Measurements from ENCODE around the gene RALGPS1.

The RALGPS1 gene

DNA sequence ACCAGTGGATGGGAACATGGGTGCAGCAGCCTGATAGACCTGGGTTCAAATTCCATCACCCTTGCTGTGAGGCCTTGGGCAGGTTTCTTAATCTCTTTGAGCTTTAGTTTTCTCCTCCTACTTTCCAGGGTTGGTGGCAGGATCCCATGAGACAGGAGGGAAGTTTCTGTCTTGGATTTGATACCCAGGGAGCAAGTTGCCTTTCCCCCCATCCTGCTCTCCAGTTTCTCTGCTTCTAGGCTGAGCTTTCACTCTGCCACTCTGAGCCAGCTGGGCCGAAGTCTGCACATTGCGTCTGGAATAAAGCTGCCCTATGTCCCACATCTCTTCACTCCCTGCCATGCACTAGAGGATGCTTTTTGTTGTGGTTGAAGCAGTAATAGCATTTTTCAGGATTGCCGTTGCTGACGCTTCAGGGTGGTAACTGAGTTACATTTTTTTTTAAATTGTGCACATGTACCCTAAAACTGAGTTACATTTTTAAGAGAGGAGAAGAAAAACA lies 248.3 kb downstream of the RALGPS1 start:
- H3K4me3 ChIP-seq (ENCODE audit: low read length) = no peak overlapping the region
- DNase-seq (ENCODE audit: low read depth) = no peak
- TF ChIP-seq CTCF (conservative IDR thresholded peaks at IDR 0.05; ENCODE audit: low read length) = no peak

DNA sequence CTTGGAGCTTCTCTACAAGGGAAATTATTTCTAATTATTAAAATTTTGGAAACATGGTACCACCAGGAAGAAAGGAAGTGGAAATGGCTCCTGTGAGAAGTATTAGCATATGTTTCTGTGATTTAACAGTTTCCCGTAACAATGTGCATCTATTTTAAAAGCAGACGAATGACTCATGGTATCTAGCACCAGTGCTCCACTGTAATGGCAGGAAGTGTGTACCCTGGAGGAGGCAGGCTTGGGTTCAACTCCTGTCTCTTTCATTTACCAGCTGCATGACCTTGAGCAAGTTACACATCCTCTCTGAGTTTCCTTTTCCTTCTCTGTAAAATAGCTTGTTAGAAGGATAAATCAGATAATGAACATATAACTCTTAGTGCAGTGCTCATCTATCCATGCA lies 248.8 kb downstream of the RALGPS1 start:
- TF ChIP-seq CTCF (conservative IDR thresholded peaks at IDR 0.05; ENCODE audit: low read length) = no peak; the same call in 1 of the 2 replicates
- H3K4me3 ChIP-seq (ENCODE audit: low read length) = no peak overlapping the region
- peak; percentile 80 for DNase-seq (ENCODE audit: low read depth)

DNA sequence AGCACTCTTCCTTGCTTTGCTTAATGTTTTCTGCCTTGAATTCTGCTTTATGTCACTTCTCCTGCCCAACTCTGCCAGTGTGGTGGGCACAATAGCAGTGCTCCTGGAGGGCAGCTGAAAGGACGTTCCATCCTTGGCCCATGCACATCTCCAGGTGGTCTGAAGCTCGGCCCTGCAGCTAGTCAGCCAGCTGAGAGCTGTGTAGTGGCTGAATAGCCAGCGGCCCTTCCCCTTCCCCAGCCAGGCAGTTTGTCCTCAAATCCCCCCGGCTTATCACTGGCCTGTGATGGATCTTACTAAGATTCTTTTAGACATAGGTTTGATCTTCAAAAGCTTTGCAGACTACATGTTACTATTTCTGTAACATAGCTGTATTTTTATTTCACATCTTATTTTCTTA lies 250.5 kb downstream of the RALGPS1 start:
- TF ChIP-seq CTCF (conservative IDR thresholded peaks at IDR 0.05; ENCODE audit: low read length) = no peak
- no peak overlapping the region for H3K4me3 ChIP-seq (ENCODE audit: low read length)
- no peak for DNase-seq (ENCODE audit: low read depth)

DNA sequence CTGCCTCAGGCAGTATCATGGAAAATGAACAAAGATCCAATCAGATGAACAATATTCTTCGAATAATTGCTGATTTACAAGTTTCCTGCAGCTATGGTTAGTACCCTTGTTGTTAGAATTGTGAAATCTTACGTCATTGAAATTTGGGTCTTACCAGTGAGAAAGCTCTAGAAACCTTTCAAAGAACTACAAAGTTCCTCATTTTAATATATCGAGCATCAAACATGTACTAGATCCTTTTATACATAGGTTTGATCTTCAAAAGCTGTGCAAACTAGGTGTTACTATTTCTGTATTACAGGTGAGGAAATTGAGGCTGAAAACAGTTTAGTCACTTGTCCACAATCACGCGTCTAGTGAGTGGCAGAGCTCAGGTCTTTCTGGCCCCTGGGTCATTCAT lies 251.5 kb downstream of the RALGPS1 start:
- no peak overlapping the region for H3K4me3 ChIP-seq (ENCODE audit: low read length)
- no peak for TF ChIP-seq CTCF (conservative IDR thresholded peaks at IDR 0.05; ENCODE audit: low read length)
- DNase-seq (ENCODE audit: low read depth) = no peak

- DNase-seq (ENCODE audit: low read depth) = no peak
- no peak overlapping the region for H3K4me3 ChIP-seq (ENCODE audit: low read length)
- TF ChIP-seq CTCF (conservative IDR thresholded peaks at IDR 0.05; ENCODE audit: low read length) = no peak
Measured at GRCh38 chr9:127166651-127167524, 252.3 kb downstream of the RALGPS1 start.

- TF ChIP-seq CTCF (conservative IDR thresholded peaks at IDR 0.05; ENCODE audit: low read length) = no peak
- no peak overlapping the region for H3K4me3 ChIP-seq (ENCODE audit: low read length)
- no peak for DNase-seq (ENCODE audit: low read depth)
Measured at GRCh38 chr9:127167560-127168326, 253.2 kb downstream of the RALGPS1 start.
